SH-SY5Y (cell line): ENCODE results near the gene TMPO.

Experiments used
- GATA2 ChIP-seq: IDR thresholded peaks from 2 replicates; pipeline ENCODE4 v1.6.1; 2011; ENCODE audit warnings: mild to moderate bottlenecking, low read depth, low read length
- GATA3 ChIP-seq: IDR thresholded peaks from 2 replicates; pipeline ENCODE4 v1.6.1; 2011; ENCODE audit warnings: low read depth, mild to moderate bottlenecking, low read length, moderate library complexity

GRCh38 chr12:98581101-98581500 lies 65.7 kb downstream of the TMPO start:
- TF ChIP-seq GATA3 (no peak), GATA2 (no peak)
